Fibroblast of skin of back (primary cell): Measurements from ENCODE around the gene ENTPD6.
"Not testable (repeated sequence)": the region's sequence is repeated elsewhere in the genome, so short reads cannot be mapped to it uniquely, and the experiment has no call there.

ENCODE experiments used
- DNase-seq: peaks from one replicate; pipeline ENCODE4 v3.0.0-alpha.2; 2013

The ENTPD6 gene

GRCh38 chr20:25258828-25259227 is 63.3 kb downstream of the ENTPD6 start:
- DNase-seq: no peak

GRCh38 chr20:25259358-25259757 is 63.8 kb downstream of the ENTPD6 start:
- DNase-seq: no peak

GRCh38 chr20:25259788-25260254 is 64.3 kb downstream of the ENTPD6 start:
- DNase-seq: no peak

- DNase-seq: not testable (repeated sequence)
These were observed 65.4 kb downstream of the ENTPD6 start for GRCh38 chr20:25260770-25261437.

- DNase-seq: no peak
These were observed 73.7 kb downstream of the ENTPD6 start for GRCh38 chr20:25269057-25269832.

GRCh38 chr20:25269833-25270170 is 74.3 kb downstream of the ENTPD6 start:
- DNase-seq: no peak

GRCh38 chr20:25270829-25271251 is 75.3 kb downstream of the ENTPD6 start:
- no peak for DNase-seq

- DNase-seq: no peak
These were observed 76.1 kb downstream of the ENTPD6 start for GRCh38 chr20:25271486-25272222.

GRCh38 chr20:25272223-25273000 is 76.9 kb downstream of the ENTPD6 start:
- DNase-seq: no peak

- DNase-seq: no peak
These were observed 77.5 kb downstream of the ENTPD6 start for GRCh38 chr20:25273046-25273445.

GRCh38 chr20:25273541-25274358 is 78.2 kb downstream of the ENTPD6 start:
- DNase-seq: no peak

GRCh38 chr20:25274481-25274880 is 79.0 kb downstream of the ENTPD6 start:
- DNase-seq: no peak

GRCh38 chr20:25274891-25275812 is 79.6 kb downstream of the ENTPD6 start:
- no peak for DNase-seq

GRCh38 chr20:25275813-25276532 is 80.5 kb downstream of the ENTPD6 start:
- no peak for DNase-seq
